ENCODE data around the gene LTB4R. TPM values are rescaled to one million over a fixed set of nuclear protein-coding genes. Genes with fewer than 3 reads are reported as not detected.

LTB4R gene
- total RNA-seq, 6 donors from 2014 or later = 11.1 to 71.2 (median 17.7) TPM

DNA sequence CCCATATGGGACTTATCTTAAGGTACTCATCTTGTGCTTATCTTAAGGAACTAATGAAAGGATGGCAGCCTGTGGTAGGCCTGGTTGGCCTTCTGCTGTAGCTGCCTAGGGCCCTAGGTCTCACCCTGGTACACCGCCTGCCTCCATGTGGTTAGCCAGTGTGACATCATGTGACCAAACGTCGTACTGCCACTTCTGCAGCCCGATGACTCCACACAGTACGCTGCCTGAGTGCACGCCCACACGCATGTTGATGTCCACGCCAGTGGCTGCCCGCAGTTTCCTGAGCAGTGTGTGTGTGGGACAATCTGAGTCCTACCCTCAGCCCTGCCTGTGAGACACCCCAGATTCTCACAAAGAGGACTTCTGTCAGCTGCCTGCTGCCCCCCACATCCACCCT, 18.4 kb downstream of the LTB4R start:
- DNase-seq (peak; percentile 70 to 90), ATAC-seq (ENCODE audit: low FRiP score in 2 of 2) (peak; percentile 55 to 68)

DNA sequence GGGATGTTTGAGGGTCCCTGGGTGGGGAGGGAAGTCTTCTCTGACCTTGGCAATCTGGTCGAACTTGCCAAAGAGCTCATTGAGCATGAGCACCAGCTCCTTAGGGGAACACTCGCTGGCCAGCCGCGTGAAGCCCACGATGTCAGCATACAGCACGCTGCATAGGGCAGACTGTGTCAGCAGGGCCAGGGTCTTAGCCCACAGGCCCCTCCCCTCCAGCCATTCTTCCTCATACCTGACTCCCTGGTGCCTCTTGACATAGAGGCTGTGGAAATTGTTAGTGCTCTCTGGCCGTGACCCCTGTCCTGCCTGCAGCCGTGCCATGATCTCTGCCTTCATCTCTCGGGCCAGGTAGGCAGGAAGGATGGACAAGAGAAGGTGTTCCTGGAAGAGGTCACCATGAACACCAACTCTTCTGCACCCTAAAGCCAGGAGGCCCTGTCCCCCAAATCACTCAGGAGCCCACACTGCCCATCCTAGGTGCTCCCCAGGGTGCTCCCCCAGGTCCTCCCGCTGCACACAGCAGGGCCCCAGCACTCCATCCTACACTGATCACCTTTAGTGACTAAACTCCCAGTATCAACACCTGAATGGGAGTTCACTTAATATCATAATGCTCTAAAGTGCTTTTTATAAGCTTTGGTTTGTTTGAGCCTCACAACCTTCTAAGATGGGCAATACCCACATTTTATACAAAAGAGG, 19.8 kb downstream of the LTB4R start:
- no peaks in the 10 kb centered on the region for H3K9me3 ChIP-seq
- WGBS, 2 donors = 89 to 97% methylated on average over 7 to 10 of the region's 10 CpGs
- DNase-seq = peak in 1 of 2 donors; percentile 38

More for the DNA sequence above, 18.4 kb downstream of the LTB4R start:
- H3K36me3 ChIP-seq = peaks cover 0 to 9% (median 4%) of the 10 kb centered on the region in 4 donors
- H3K9me3 ChIP-seq = no peaks in the 10 kb centered on the region
- peak overlapping the region; percentile 22 to 75 (median 49) for H3K27ac ChIP-seq
- 44% methylated on average over 5 of the region's 9 CpGs; no CpG with 5 or more reads in 1 of the 2 donors for WGBS, 2 donors
- peaks cover 41 to 54% (median 52%) of the 10 kb centered on the region in 4 donors for H3K4me1 ChIP-seq
- no peak overlapping the region for H3K4me3 ChIP-seq
- TF ChIP-seq EP300 (IDR thresholded peaks at IDR 0.05) (no peak), POLR2AphosphoS5 (IDR thresholded peaks at IDR 0.05) (peak; percentile 59 to 80), POLR2A (IDR thresholded peaks at IDR 0.05) (no peak)
- TF ChIP-seq, protein P1, sequence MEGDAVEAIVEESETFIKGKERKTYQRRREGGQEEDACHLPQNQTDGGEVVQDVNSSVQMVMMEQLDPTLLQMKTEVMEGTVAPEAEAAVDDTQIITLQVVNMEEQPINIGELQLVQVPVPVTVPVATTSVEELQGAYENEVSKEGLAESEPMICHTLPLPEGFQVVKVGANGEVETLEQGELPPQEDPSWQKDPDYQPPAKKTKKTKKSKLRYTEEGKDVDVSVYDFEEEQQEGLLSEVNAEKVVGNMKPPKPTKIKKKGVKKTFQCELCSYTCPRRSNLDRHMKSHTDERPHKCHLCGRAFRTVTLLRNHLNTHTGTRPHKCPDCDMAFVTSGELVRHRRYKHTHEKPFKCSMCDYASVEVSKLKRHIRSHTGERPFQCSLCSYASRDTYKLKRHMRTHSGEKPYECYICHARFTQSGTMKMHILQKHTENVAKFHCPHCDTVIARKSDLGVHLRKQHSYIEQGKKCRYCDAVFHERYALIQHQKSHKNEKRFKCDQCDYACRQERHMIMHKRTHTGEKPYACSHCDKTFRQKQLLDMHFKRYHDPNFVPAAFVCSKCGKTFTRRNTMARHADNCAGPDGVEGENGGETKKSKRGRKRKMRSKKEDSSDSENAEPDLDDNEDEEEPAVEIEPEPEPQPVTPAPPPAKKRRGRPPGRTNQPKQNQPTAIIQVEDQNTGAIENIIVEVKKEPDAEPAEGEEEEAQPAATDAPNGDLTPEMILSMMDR (IDR thresholded peaks at IDR 0.05) = no peak
- peaks cover 0 to 5% (median 0%) of the 10 kb centered on the region in 4 donors for H3K27me3 ChIP-seq

DNA sequence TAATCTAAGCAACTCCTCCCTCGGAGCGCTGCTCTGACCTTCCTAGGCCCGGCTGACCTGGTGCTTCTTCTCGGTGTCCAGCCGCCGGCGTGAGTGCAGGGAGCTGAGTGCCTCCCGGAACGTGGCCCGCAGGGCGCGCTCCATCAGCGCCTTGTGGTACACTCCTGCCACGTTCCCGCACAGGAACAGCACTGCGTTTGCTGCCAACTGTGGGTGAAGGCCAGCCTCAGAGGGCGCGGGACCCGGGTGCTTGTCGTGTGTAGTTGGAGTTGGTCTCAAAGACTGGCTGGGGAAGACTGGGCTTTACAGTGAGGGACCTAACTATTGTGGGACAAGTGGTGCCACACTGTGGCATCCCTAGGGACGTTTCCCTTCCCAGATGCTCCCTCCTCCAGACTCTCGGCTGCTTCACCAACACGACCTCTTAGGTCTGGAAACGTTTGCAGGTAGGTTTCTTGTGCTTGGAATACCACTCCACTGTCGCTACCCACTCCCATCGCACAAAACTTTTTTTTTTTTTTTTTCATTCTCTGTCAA, 20.5 kb downstream of the LTB4R start:
- DNase-seq = peak in 1 of 2 donors; percentile 83
- Histone ChIP-seq H3K4me1 (peaks cover 53 to 74% (median 68%) of the 10 kb centered on the region in 4 donors), H3K9me3 (no peaks in the 10 kb centered on the region), H3K4me3 (peak overlapping the region in 1 of 4 donors; percentile 55), H3K27ac (peak overlapping the region in 2 of 4 donors; percentile 53 to 89), H3K36me3 (peaks cover 0 to 4% (median 1%) of the 10 kb centered on the region in 4 donors), H3K27me3 (peaks cover 0 to 8% (median 0%) of the 10 kb centered on the region in 4 donors)
- 61 to 68% methylated on average over 13 to 26 of the region's 26 CpGs for WGBS, 2 donors
- no peak for TF ChIP-seq POLR2A (IDR thresholded peaks at IDR 0.05)
- TF ChIP-seq POLR2AphosphoS5 (IDR thresholded peaks at IDR 0.05) = no peak
- TF ChIP-seq EP300 (IDR thresholded peaks at IDR 0.05) = no peak
- TF ChIP-seq, protein P1 (IDR thresholded peaks at IDR 0.05) = no peak
- ATAC-seq (ENCODE audit: low FRiP score in 2 of 2) = no peak

More for the DNA sequence above, 19.8 kb downstream of the LTB4R start:
- Histone ChIP-seq H3K36me3 (peaks cover 0 to 3% (median 0%) of the 10 kb centered on the region in 4 donors), H3K27me3 (peaks cover 0 to 8% (median 0%) of the 10 kb centered on the region in 4 donors), H3K27ac (peak overlapping the region in 1 of 4 donors; percentile 89), H3K4me3 (no peak overlapping the region), H3K4me1 (peaks cover 52 to 67% (median 64%) of the 10 kb centered on the region in 4 donors)
- no peak for TF ChIP-seq POLR2AphosphoS5 (IDR thresholded peaks at IDR 0.05)
- no peak for TF ChIP-seq POLR2A (IDR thresholded peaks at IDR 0.05)
- TF ChIP-seq EP300 (IDR thresholded peaks at IDR 0.05) = no peak
- TF ChIP-seq, protein P1 (IDR thresholded peaks at IDR 0.05) = no peak
- ATAC-seq (ENCODE audit: low FRiP score in 2 of 2) = no peak

DNA sequence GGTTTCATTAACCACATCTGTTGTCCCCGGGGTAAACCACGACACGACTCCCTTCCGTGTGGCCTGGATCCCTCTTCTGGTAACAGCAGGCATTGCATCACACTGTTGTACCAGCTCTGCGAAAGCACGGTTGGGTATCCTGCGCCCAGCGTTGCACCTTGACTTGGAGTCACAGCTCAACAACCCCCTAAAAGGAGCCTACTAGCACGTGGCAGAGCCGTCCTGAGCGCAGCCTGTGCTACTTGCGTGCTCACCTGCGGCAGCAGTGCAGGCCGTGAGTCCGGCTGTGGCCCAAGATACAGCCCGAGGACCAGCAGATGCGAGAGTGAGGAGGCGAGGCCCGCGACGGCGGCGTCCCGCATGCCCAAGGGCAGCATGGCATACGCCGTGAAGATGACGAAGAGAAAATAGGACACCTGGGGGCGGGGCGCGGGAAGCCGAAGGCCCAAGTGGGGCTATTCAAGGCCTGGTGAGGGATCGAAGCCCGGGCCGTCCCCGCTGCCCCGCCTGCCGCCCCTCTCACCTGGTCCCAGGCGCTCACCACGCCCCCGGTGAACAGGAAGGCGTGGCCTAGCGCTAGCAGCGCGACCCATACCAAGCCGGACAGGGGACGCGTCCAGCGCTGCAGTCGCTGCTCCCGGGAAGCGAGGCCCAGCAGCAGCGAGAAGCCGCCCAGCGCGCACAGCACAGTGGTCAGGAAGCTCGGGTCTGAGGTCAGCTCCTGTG, 21.1 kb downstream of the LTB4R start:
- Histone ChIP-seq H3K9me3 (no peaks in the 10 kb centered on the region), H3K4me3 (peak overlapping the region in 3 of 4 donors; percentile 34 to 55 (median 50)), H3K27me3 (peaks cover 0 to 8% (median 0%) of the 10 kb centered on the region in 4 donors), H3K27ac (peak overlapping the region in 2 of 4 donors; percentile 53 to 89), H3K36me3 (peaks cover 0 to 10% (median 2%) of the 10 kb centered on the region in 4 donors), H3K4me1 (peaks cover 47 to 76% (median 65%) of the 10 kb centered on the region in 4 donors)
- DNase-seq (peak; percentile 85 to 91), ATAC-seq (ENCODE audit: low FRiP score in 2 of 2) (peak; percentile 78 to 80)
- TF ChIP-seq EP300 (IDR thresholded peaks at IDR 0.05) (no peak), POLR2AphosphoS5 (IDR thresholded peaks at IDR 0.05) (peak; percentile 17 to 58), POLR2A (IDR thresholded peaks at IDR 0.05) (no peak)
- TF ChIP-seq, protein P1 (IDR thresholded peaks at IDR 0.05) = peak; percentile 70 to 85 (median 82)
- WGBS, 2 donors = 29 to 32% methylated on average over 41 to 56 of the region's 56 CpGs

All from upper lobe of left lung (tissue), 6 donors.